Keratinocyte (primary cell): ENCODE data around the gene TNFRSF25. TPM values are rescaled to one million over a fixed set of nuclear protein-coding genes. Genes with fewer than 3 reads are reported as not detected.
A peak's percentile ranks its signal among the peaks of the same experiment; 100 is the strongest.

ENCODE experiments used
- DNase-seq: peaks from one replicate; pipeline ENCODE4 v3.0.0-alpha.2; 2011; ENCODE audit warnings: low read depth, missing footprints, low spot score
- FAIRE-seq: peaks from 2 replicates; lab custom pipeline; 2011; peaks lifted over from hg19 to GRCh38; lab: Jason Lieb, UNC
- H2AFZ ChIP-seq: 2 replicates; pipeline ENCODE4 v1.6.0; 2012; ENCODE audit warnings: low read length, control low read depth, inconsistent platforms; ENCODE audit not compliant: control insufficient read depth
- H3K27ac ChIP-seq: 2 replicates; pipeline ENCODE4 v1.5.1; 2011; ENCODE audit warnings: low read length; ENCODE audit not compliant: control insufficient read depth, insufficient read depth
- H3K27me3 ChIP-seq: 3 replicates; pipeline ENCODE4 v1.6.0; 2011; ENCODE audit warnings: low read length; ENCODE audit not compliant: control insufficient read depth, insufficient read depth; ENCODE audit errors: extremely low read depth
- H3K36me3 ChIP-seq, 2 experiments: 2 replicates in 1 of 2; 3 replicates in 1 of 2; pipeline ENCODE4 v1.5.1; 2011; ENCODE audit warnings: low read length in 2 of 2, mild to moderate bottlenecking in 1 of 2; ENCODE audit not compliant: control insufficient read depth in 2 of 2, insufficient read depth in 2 of 2; ENCODE audit errors: extremely low read depth in 1 of 2
- H3K4me1 ChIP-seq: 3 replicates; pipeline ENCODE4 v1.5.1; 2011; ENCODE audit warnings: low read length; ENCODE audit not compliant: control insufficient read depth, insufficient read depth; ENCODE audit errors: extremely low read depth
- H3K4me2 ChIP-seq: 3 replicates; pipeline ENCODE4 v1.6.0; 2011; ENCODE audit warnings: low read depth, low read length; ENCODE audit not compliant: control insufficient read depth, insufficient read depth; ENCODE audit errors: extremely low read depth
- H3K4me3 ChIP-seq, 3 experiments: fragments of 200-600 bp in 1 of 3; sonication (generic) in 1 of 3; 2 replicates in 2 of 3; 3 replicates in 1 of 3; pipeline ENCODE4 v1.5.1; 2011 to 2016; ENCODE audit warnings: low read length in 3 of 3, mild to moderate bottlenecking in 3 of 3, control low read depth in 2 of 3, inconsistent platforms in 1 of 3, low read depth in 1 of 3, mixed read lengths in 1 of 3, mixed run types in 1 of 3, moderate library complexity in 1 of 3; ENCODE audit not compliant: control insufficient read depth in 2 of 3, insufficient read depth in 2 of 3; ENCODE audit errors: extremely low read depth in 1 of 3
- H3K79me2 ChIP-seq: 2 replicates; pipeline ENCODE4 v1.6.0; 2012; ENCODE audit warnings: low read length; ENCODE audit not compliant: control insufficient read depth, insufficient read depth
- H3K9ac ChIP-seq: 3 replicates; pipeline ENCODE4 v1.6.0; 2011; ENCODE audit warnings: low read length; ENCODE audit not compliant: control insufficient read depth, insufficient read depth; ENCODE audit errors: extremely low read depth
- H3K9me1 ChIP-seq: 3 replicates; pipeline ENCODE4 v1.6.0; 2011; ENCODE audit warnings: low read length; ENCODE audit not compliant: control insufficient read depth, insufficient read depth; ENCODE audit errors: extremely low read depth
- H3K9me3 ChIP-seq: 2 replicates; pipeline ENCODE4 v1.5.1; 2012; ENCODE audit warnings: low read depth, low read length; ENCODE audit not compliant: control insufficient read depth
- H4K20me1 ChIP-seq: 3 replicates; pipeline ENCODE4 v1.6.0; 2011; ENCODE audit warnings: low read length; ENCODE audit not compliant: control insufficient read depth, insufficient read depth; ENCODE audit errors: extremely low read depth
- CTCF ChIP-seq, 3 experiments: IDR thresholded peaks in 1 of 3; conservative IDR thresholded peaks in 1 of 3; optimal IDR thresholded peaks in 1 of 3; 2 replicates in 2 of 3; 3 replicates in 1 of 3; pipeline versions ENCODE3 to v1.5.1; 2011; ENCODE audit warnings: low read length in 3 of 3, mild to moderate bottlenecking in 3 of 3, moderate library complexity in 2 of 3, control low read depth in 1 of 3, inconsistent platforms in 1 of 3; ENCODE audit not compliant: insufficient read depth in 2 of 3; ENCODE audit errors: extremely low read depth in 1 of 3
- EZH2 ChIP-seq: IDR thresholded peaks from one replicate; pipeline ENCODE4 v1.6.1; 2012; ENCODE audit warnings: inconsistent platforms, mild to moderate bottlenecking, low read length, moderate library complexity
- dilution Hi-C: fragments of 300-500 bp; cut with MboI; formaldehyde crosslinking; loops from one replicate; pipeline ENCODE4 v1.7.0; 2020; ENCODE audit warnings: low sequenced_read_pairs; ENCODE audit not compliant: extremely low pct_ligation_motif_present
- polyA plus RNA-seq, 5 experiments: library from polyadenylated mRNA; depleted of rRNA in 3 of 5; stranded (reverse) in 3 of 5; stranded (forward) in 1 of 5; unstranded in 1 of 5; fragments of >200 nt; gene quantifications; 1 replicate in 1 of 5; 2 replicates in 3 of 5; 3 replicates in 1 of 5; pipeline versions ENCODE4 v1.2.1 to v1.2.3, GENCODE V29; 2011 to 2012; ENCODE audit warnings: missing spikeins in 2 of 5, low read depth in 1 of 5, low replicate concordance in 1 of 5

Gene TNFRSF25
- polyA plus RNA-seq, 1 donor (not counting 4 experiments of a cell fraction or from before 2014, with no cell fraction given): 12.4 TPM

DNA sequence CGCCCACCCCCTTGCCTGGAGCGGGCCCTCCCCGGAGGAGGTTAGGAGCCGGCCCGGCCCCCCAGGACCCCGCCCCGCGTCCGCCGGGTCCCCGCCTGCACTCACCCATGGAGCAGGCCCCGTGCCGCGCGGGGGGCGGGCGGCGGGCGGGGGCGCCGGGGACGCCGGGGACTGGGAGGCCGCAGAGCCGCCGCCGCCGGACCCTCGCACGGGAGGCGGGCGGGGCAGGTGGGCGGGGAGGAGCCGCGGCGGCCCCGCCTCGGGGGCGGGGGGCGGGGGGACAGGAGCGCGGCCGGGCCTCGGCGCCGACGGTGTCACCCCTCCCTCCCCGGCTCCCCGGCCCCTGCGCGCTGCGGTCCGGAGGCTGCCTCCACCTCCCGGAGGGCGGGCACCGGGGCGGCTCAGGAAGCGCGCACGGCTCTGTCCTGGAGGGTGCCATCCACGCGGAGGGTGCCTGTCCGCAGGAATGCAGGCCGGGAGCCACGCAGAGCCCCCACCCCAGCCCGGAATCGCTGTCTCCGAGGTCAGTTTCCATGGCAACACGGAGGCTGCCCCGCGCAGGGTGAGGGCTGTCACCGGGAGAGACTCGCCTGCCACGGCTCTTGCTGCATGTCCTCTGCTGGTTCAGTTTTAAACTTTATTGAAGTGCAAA is 31.4 kb upstream of the TNFRSF25 start:
- Histone ChIP-seq H3K9me3 (no peaks in the 10 kb centered on the region), H3K9ac (peak overlapping the region; percentile 72), H3K4me2 (peak overlapping the region; percentile 85), H3K79me2 (no peaks in the 10 kb centered on the region), H2AFZ (peak overlapping the region; percentile 68), H3K4me3 (peak overlapping the region; percentile 63 to 72 (median 70)), H3K27me3 (peaks cover 3% of the 10 kb centered on the region), H3K4me1 (peaks cover 25% of the 10 kb centered on the region), H3K27ac (no peak overlapping the region), H4K20me1 (no peaks in the 10 kb centered on the region), H3K9me1 (no peaks in the 10 kb centered on the region), H3K36me3 (peaks cover 0 to 2% of the 10 kb centered on the region in 2 experiments)
- dilution Hi-C loops: no loop called here
- no peak for DNase-seq
- FAIRE-seq: no peak
- TF ChIP-seq CTCF (optimal IDR thresholded peaks at IDR 0.05 in 1 of 3, IDR thresholded peaks at IDR 0.05 in 1 of 3, conservative IDR thresholded peaks at IDR 0.05 in 1 of 3; ENCODE audit: extremely low read depth in 1 of 3, insufficient read depth in 2 of 3, low read length in 3 of 3) (no peak), EZH2 (no peak)

GRCh38 chr1:6496890-6497214 is 30.9 kb upstream of the TNFRSF25 start:
- H4K20me1 ChIP-seq: no peaks in the 10 kb centered on the region
- TF ChIP-seq CTCF (optimal IDR thresholded peaks at IDR 0.05 in 1 of 3, IDR thresholded peaks at IDR 0.05 in 1 of 3, conservative IDR thresholded peaks at IDR 0.05 in 1 of 3; ENCODE audit: extremely low read depth in 1 of 3, insufficient read depth in 2 of 3, low read length in 3 of 3) (no peak), EZH2 (no peak)
- H3K9me1 ChIP-seq: no peaks in the 10 kb centered on the region
- no peaks in the 10 kb centered on the region for H3K79me2 ChIP-seq
- H3K4me1 ChIP-seq: peaks cover 30% of the 10 kb centered on the region
- peak overlapping the region; percentile 85 for H3K4me2 ChIP-seq
- DNase-seq: no peak
- peaks cover 0 to 2% of the 10 kb centered on the region in 2 experiments for H3K36me3 ChIP-seq
- no peak for FAIRE-seq
- H2AFZ ChIP-seq: no peak overlapping the region
- H3K9me3 ChIP-seq: no peaks in the 10 kb centered on the region
- H3K27me3 ChIP-seq: peaks cover 3% of the 10 kb centered on the region
- dilution Hi-C loops: no loop called here
- H3K27ac ChIP-seq: peak overlapping the region; percentile 10
- peak overlapping the region; percentile 72 for H3K9ac ChIP-seq
- H3K4me3 ChIP-seq: peak overlapping the region; percentile 63 to 70 (median 70)
